Ascending aorta (tissue), 2 donors: Measurements from ENCODE around the gene POLR3A. TPM values are rescaled to one million over a fixed set of nuclear protein-coding genes. Genes with fewer than 3 reads are reported as not detected.
"Not testable (repeated sequence)": the region's sequence is repeated elsewhere in the genome, so short reads cannot be mapped to it uniquely, and the experiment has no call there.

Experiments used
- DNase-seq, 2 donors: peaks; one replicate each; pipeline ENCODE4 v3.0.0-alpha.2; 2019; ENCODE audit warnings: low spot score in 2 of 2
- H3K27ac ChIP-seq, 2 donors: fragments of 200-600 bp; sonication (generic); one replicate each; pipeline ENCODE4 v1.5.1; 2016 to 2017; ENCODE audit warnings: mild to moderate bottlenecking in 1 of 2
- H3K27me3 ChIP-seq: fragments of 200-600 bp; sonication (generic); one replicate; pipeline ENCODE4 v1.5.1; 2017
- H3K36me3 ChIP-seq, 2 donors: fragments of 200-600 bp; sonication (generic); one replicate each; pipeline ENCODE4 v1.5.1; 2016
- H3K4me1 ChIP-seq, 2 donors: fragments of 200-600 bp; sonication (generic); one replicate each; pipeline ENCODE4 v1.5.1; 2016 to 2017; ENCODE audit warnings: mild to moderate bottlenecking in 1 of 2
- H3K4me3 ChIP-seq, 2 donors: fragments of 200-600 bp; sonication (generic); one replicate each; pipeline ENCODE4 v1.5.1; 2016 to 2017; ENCODE audit warnings: mild to moderate bottlenecking in 1 of 2
- H3K9me3 ChIP-seq, 2 donors: fragments of 200-600 bp; sonication (generic); one replicate each; pipeline ENCODE4 v1.5.1; 2016
- intact Hi-C: fragments of 100-400 bp; cut with DNase I; formaldehyde crosslinking; loops from one replicate; pipeline ENCODE4 v1.15.1; 2023
- total RNA-seq: library from RNA; depleted of rRNA; stranded (reverse); fragments of >200 nt; gene quantifications from one replicate; pipeline ENCODE4 v1.1.0, GENCODE V29; 2016
- TF ChIP-seq, protein P1 (sequence below), 3 experiments: fragments of 200-600 bp in 2 of 3; fragments of 450-650 bp in 1 of 3; sonication (generic) in 2 of 3; IDR thresholded peaks; one replicate each; pipeline ENCODE4 v1.5.1; 2016 to 2019; ENCODE audit warnings: antibody characterized with exemption in 3 of 3, mild to moderate bottlenecking in 1 of 3, moderate library complexity in 1 of 3

POLR3A gene
- total RNA-seq, 1 donor from 2014 or later: 18.6 TPM

DNA sequence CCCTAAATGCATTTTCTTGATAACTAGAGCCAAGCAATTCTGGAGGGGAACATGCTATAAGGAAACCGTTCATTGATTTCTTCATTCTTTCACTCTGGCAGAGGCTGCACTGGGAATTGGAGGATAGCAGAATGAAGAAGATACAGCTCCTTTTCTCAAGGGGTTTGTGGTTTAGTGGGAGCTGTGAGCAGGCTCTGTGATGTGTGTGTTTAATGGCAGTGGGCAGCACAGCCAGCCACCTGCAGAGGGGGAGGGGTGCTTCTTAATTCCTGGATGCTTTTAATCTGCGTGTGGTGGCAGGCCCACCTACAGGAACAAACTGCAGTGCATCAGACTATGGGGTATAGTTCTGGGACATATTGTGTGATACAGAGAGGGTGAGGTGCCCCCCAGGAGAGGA is 36.3 kb upstream of the POLR3A start:
- TF ChIP-seq, protein P1, sequence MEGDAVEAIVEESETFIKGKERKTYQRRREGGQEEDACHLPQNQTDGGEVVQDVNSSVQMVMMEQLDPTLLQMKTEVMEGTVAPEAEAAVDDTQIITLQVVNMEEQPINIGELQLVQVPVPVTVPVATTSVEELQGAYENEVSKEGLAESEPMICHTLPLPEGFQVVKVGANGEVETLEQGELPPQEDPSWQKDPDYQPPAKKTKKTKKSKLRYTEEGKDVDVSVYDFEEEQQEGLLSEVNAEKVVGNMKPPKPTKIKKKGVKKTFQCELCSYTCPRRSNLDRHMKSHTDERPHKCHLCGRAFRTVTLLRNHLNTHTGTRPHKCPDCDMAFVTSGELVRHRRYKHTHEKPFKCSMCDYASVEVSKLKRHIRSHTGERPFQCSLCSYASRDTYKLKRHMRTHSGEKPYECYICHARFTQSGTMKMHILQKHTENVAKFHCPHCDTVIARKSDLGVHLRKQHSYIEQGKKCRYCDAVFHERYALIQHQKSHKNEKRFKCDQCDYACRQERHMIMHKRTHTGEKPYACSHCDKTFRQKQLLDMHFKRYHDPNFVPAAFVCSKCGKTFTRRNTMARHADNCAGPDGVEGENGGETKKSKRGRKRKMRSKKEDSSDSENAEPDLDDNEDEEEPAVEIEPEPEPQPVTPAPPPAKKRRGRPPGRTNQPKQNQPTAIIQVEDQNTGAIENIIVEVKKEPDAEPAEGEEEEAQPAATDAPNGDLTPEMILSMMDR (IDR thresholded peaks at IDR 0.05): no peak
- Histone ChIP-seq H3K27me3 (no peaks in the 10 kb centered on the region), H3K9me3 (no peaks in the 10 kb centered on the region), H3K27ac (no peak overlapping the region), H3K4me3 (no peak overlapping the region), H3K36me3 (no peaks in the 10 kb centered on the region), H3K4me1 (no peaks in the 10 kb centered on the region)
- intact Hi-C loops: no loop called here
- no peak for DNase-seq

DNA sequence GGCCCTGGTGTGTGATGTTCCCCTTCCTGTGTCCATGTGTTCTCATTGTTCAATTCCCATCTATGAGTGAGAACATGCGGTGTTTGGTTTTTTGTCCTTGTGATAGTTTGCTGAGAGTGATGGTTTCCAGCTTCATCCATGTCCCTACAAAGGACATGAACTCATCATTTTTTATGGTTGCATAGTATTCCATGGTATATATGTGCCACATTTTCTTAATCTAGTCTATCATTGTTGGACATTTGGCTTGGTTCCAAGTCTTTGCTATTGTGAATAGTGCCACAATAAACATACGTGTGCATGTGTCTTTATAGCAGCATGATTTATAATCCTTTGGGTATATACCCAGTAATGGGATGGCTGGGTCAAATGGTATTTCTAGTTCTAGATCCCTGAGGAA is 35.6 kb upstream of the POLR3A start:
- H3K9me3 ChIP-seq, H3K36me3 ChIP-seq, intact Hi-C loops, H3K27me3 ChIP-seq, DNase-seq, H3K27ac ChIP-seq, H3K4me3 ChIP-seq, H3K4me1 ChIP-seq: not testable (repeated sequence)

DNA sequence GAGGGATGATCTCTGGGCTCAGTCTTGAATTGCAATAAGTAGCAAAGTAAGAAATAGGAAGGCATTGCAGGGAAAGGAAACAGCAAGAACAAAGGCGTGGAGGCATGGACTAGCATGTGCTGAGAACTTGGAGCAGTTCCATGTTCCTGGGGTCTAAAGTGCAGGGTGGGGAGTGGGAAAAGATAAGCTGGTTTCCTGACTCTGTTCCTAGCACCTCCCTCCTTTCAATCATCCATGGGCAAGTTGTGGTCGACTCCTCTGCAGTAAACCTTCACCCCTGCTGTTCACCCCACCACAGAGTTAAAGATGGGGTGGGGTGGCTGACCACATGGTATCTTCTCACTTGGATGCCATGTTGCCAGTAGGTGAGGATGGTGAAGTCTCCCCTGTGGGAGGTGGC is 33.9 kb upstream of the POLR3A start:
- no peak for DNase-seq
- intact Hi-C loops: no loop called here
- Histone ChIP-seq H3K27ac (no peak overlapping the region), H3K4me1 (no peaks in the 10 kb centered on the region), H3K36me3 (no peaks in the 10 kb centered on the region), H3K4me3 (no peak overlapping the region), H3K27me3 (no peaks in the 10 kb centered on the region), H3K9me3 (no peaks in the 10 kb centered on the region)
- TF ChIP-seq, protein P1 (IDR thresholded peaks at IDR 0.05): no peak

DNA sequence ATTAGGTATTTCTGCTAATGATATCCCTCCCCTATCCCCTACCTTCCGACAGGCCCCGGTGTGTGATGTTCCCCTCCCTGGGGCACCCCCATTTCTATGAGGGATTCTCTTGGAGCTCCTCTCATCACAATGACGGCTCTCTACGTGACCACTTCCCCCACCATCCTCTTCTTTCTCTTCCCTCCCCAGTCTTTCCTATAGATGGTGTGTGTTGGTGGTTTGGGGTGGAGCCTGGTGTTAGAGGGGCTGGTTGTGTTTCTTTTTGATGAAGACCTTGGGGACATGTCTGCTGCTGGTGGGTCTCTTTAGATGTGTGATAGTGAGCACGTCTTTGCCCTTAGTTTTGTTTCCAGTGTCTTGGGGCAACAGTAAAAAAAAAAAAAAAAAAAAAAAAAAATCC is 33.0 kb upstream of the POLR3A start:
- DNase-seq: no peak
- no peak overlapping the region for H3K4me3 ChIP-seq
- H3K27ac ChIP-seq: no peak overlapping the region
- intact Hi-C loops: no loop called here
- H3K27me3 ChIP-seq: no peaks in the 10 kb centered on the region
- no peaks in the 10 kb centered on the region for H3K36me3 ChIP-seq
- no peaks in the 10 kb centered on the region for H3K4me1 ChIP-seq
- TF ChIP-seq, protein P1 (IDR thresholded peaks at IDR 0.05): no peak
- no peaks in the 10 kb centered on the region for H3K9me3 ChIP-seq

DNA sequence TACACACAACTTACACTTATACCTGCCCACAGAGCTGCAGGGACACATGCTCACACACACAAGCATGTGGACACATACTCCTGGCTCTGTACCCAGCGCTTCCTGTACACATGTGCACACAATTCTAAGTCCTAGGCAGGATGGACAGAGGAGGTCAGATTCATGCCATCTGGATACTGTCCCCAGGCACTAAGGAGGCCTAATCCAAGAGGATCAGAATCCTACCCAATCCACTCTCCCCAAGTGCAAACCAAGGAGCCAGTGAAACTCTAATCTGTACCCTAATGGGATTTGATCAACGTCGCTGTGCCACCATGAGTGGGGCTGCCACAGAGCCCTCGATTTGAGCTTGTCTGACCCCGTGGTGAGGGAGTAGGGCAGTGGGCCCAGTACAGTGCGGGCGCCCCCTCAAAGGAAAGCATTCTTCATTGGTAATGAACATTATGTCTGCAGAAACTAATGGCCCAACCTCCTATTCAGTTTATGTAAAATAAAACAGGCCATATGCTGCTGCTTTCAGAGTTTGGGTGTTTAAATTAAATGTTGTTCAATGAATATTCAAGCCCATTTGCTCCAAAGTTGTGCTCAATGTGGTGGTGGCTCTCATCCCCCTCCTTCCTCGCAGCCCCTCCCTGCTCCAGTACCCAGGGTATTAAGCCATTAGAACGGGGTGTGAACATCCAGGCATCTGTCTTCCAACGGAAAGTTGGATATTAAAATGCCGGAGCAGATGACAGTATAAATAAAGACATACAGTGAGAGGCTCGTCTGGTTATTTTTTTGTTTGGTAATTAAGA is 30.8 kb upstream of the POLR3A start:
- no peaks in the 10 kb centered on the region for H3K9me3 ChIP-seq
- H3K27ac ChIP-seq: no peak overlapping the region
- no peaks in the 10 kb centered on the region for H3K27me3 ChIP-seq
- no peaks in the 10 kb centered on the region for H3K36me3 ChIP-seq
- TF ChIP-seq, protein P1 (IDR thresholded peaks at IDR 0.05): no peak
- H3K4me1 ChIP-seq: no peaks in the 10 kb centered on the region
- intact Hi-C loops: no loop called here
- DNase-seq: no peak
- no peak overlapping the region for H3K4me3 ChIP-seq

DNA sequence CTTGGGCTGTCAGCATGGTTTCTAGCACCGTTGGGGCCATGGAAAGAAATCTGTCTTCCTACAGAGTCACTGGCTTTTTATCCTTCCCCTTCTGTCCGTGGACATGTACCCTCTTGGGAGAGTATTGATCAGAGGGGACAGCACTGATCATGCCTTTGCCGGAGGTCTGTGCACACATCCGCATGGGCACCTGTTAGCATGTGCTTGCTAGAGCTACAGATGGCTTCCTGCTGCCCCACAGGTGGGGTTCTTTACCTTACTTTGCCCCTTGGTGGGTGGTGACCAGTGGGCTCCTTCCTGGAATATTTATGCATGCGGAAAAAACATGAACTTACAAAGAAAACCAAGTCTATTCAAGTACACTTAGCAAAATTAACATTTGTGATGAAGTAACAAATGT is 29.2 kb upstream of the POLR3A start:
- Histone ChIP-seq H3K4me3 (no peak overlapping the region), H3K36me3 (no peaks in the 10 kb centered on the region), H3K27me3 (no peaks in the 10 kb centered on the region), H3K9me3 (no peaks in the 10 kb centered on the region), H3K4me1 (no peaks in the 10 kb centered on the region), H3K27ac (no peak overlapping the region)
- intact Hi-C loops: no loop called here
- no peak for DNase-seq
- TF ChIP-seq, protein P1 (IDR thresholded peaks at IDR 0.05): no peak
